Measurements from ENCODE around the gene SLC35E4.
"Not testable (repeated sequence)": the region's sequence is repeated elsewhere in the genome, so short reads cannot be mapped to it uniquely, and the experiment has no call there.

Gene SLC35E4

DNA sequence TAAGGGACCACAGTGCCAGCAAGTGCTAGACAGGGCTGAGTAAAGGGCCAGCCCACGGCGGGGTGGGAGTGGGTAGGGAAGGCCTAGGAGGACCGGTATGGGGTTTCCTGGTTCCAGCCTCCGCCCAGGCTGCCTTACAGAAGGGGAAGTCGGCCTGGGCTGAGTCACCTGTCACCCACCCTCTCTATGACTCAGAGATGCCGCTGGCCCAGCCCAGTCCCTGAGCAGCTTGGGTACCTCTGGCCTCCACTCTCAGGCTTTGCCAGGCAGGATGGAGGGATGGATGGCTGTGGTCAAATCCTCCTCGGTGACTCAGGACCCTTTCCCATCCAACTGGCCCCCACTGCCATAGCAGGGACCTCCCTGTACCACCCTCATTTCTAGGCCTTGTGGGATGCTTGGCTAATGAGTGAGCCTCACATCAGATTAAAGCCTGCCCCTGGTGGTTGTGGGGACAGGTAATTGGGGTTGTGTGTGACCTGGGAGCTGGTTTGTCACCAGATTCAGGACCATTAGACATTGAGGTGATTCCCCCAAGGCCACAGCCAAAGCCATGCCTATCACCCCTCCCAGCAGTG lies 13.9 kb downstream of the SLC35E4 start:
- peak; percentile 45 to 63 for DNase-seq (ENCODE audit: extremely low read depth in 1 of 2, low read depth in 1 of 2)

DNA sequence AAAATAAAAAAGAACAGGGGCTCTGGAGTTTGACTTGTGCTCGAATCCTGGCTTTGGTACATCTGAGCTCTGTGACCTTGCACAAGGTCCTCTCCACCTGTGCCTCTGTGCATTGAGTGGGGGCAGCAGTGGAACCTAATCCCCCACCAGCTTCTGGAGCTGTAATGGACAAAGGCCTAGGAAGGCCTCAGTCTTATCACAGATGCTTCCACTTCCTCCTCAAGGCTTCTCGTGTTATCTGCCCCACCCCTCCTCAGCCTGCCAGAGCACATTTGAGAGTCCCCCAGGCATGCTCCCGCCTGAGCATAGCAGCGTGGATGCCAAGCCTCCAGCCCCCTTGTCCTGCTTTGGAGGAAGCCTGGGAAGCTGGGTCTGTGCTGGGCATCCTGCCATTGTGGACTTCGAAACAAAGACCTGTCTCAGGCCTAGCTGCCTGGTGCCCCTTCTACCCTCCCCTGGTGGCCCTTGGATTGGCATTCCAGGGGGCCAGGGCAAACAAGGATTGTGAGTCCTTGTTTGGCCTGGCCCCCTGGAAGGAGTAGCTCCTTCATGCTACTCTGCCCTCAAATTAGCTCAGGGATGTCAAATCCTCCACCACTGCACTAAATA lies 15.0 kb downstream of the SLC35E4 start:
- no peak for DNase-seq (ENCODE audit: extremely low read depth in 1 of 2, low read depth in 1 of 2)

- no peak for DNase-seq (ENCODE audit: extremely low read depth in 1 of 2, low read depth in 1 of 2)
These were observed 17.3 kb downstream of the SLC35E4 start for GRCh38 chr22:30652852-30653251.

DNA sequence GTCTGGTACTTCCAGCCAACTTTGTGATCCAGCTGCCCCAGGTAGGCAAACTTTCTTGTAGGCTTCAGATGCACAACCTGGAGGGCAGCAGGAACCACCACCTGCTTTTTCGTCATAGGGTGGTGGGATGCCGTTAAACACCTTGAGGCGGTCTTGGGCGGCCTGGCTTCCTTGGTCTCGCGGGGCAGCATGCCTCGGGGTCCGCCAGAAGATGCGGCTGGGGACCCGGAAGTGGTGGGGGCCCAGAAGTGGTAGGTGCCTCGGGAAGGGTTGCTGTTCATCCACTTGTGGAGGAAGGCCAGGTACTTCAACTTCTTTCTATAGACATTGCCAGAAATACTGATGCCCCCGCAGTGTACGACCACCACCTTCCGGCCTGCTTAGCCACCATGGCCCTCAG lies 18.8 kb downstream of the SLC35E4 start:
- DNase-seq (ENCODE audit: extremely low read depth in 1 of 2, low read depth in 1 of 2): no peak

GRCh38 chr22:30655532-30655931 lies 20.0 kb downstream of the SLC35E4 start:
- DNase-seq (ENCODE audit: extremely low read depth in 1 of 2, low read depth in 1 of 2): no peak

- DNase-seq (ENCODE audit: extremely low read depth in 1 of 2, low read depth in 1 of 2): no peak
These were observed 26.5 kb downstream of the SLC35E4 start for GRCh38 chr22:30662040-30662439.

- no peak for DNase-seq (ENCODE audit: extremely low read depth in 1 of 2, low read depth in 1 of 2)
These were observed 29.2 kb downstream of the SLC35E4 start for GRCh38 chr22:30664798-30665197.

DNA sequence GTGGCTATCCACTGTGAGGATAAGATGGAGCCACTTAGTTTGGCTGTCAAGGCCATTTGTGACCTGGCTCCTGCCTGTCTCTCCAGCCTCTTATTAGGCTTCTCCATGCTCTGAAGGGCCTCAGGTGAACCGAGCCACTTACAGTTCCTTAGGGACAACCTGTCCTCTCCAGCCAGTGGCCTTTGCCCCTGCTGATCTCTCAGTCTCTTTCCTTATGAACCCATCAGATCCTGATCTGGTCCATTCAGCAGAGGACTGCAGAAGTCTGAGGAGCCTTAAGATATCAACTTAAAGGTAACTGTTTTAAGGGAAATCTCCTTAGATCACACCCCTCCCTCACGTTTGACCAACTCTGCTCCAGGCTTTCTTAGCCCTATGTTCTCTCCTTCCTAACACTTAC lies 29.7 kb downstream of the SLC35E4 start:
- DNase-seq (ENCODE audit: extremely low read depth in 1 of 2, low read depth in 1 of 2): no peak

- DNase-seq (ENCODE audit: extremely low read depth in 1 of 2, low read depth in 1 of 2): no peak
These were observed 30.2 kb downstream of the SLC35E4 start for GRCh38 chr22:30665786-30666185.

- no peak for DNase-seq (ENCODE audit: extremely low read depth in 1 of 2, low read depth in 1 of 2)
These were observed 31.5 kb downstream of the SLC35E4 start for GRCh38 chr22:30667107-30667493.

- peak; percentile 80 to 94 for DNase-seq (ENCODE audit: extremely low read depth in 1 of 2, low read depth in 1 of 2)
These were observed 32.2 kb downstream of the SLC35E4 start, which contains the start of gene DUSP18 for GRCh38 chr22:30667494-30668385. Gene DUSP18, minus strand, starts transcription at chr22:30667875. Its CDS starts 3,872 bp downstream, at chr22:30664003.

- DNase-seq (ENCODE audit: extremely low read depth in 1 of 2, low read depth in 1 of 2): no peak
These were observed 32.8 kb downstream of the SLC35E4 start for GRCh38 chr22:30668386-30668710.

DNA sequence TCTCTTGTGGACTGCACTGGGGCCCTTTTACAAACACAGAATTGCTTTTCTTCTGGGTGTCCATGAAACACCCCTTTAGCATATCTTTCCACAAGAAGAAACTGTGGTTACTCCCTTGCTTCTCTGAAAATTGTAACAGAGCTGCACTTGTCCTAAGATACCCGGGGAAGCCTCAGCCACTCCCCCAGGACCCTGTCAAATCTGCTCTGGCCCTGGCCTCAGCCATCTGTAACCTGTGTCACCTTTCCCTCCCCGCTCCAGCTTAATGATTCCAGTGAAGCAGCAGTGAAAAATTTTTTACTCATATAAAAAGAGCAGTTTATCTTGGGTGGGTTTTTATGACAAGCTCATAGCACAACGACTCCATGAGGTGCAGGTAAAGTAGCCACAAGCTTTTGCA lies 35.5 kb downstream of the SLC35E4 start:
- DNase-seq (ENCODE audit: extremely low read depth in 1 of 2, low read depth in 1 of 2): no peak

- no peak for DNase-seq (ENCODE audit: extremely low read depth in 1 of 2, low read depth in 1 of 2)
These were observed 37.6 kb downstream of the SLC35E4 start for GRCh38 chr22:30673136-30673535.

DNA sequence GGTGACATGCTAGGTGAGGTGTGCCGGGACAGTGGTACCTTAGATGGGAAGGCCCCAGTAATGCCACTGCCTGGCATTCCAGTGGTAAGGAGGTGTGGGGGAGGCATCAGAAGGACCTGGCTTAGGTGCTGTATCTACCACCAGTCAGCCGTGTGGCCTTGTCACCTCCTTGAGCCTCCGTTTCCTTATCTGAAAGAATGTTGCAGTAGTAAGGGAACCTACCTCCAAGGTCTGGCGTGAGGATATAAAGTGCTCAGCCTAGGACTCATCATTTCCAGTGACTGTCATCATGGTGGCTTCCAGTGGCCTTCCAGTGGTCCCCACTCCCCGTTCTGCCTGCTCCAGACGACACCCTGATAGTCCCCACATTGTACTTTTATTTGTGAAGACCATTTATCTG lies 38.9 kb downstream of the SLC35E4 start:
- no peak for DNase-seq (ENCODE audit: extremely low read depth in 1 of 2, low read depth in 1 of 2)

DNA sequence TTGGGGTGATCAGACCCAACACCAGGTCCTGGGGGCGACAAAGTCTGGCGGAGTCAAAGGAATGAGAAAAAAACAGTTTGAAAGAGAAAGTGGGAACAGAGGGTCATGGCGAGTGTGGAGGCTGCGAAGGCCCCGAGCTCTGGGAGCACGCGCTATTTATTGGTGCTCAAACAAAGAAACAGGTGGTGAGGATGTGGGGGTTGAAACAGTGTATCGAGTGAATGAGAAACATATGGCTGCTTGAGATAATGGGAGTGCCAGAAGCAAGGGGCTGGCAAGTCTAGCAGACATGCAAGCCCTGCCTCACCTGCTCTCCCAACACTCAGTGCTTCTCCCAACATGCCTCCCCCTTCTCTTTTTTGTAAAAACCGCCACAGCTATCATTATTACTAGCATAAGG lies 39.9 kb downstream of the SLC35E4 start:
- no peak for DNase-seq (ENCODE audit: extremely low read depth in 1 of 2, low read depth in 1 of 2)

GRCh38 chr22:30676565-30676964 lies 41.0 kb downstream of the SLC35E4 start:
- not testable (repeated sequence) for DNase-seq (ENCODE audit: extremely low read depth in 1 of 2, low read depth in 1 of 2)

DNA sequence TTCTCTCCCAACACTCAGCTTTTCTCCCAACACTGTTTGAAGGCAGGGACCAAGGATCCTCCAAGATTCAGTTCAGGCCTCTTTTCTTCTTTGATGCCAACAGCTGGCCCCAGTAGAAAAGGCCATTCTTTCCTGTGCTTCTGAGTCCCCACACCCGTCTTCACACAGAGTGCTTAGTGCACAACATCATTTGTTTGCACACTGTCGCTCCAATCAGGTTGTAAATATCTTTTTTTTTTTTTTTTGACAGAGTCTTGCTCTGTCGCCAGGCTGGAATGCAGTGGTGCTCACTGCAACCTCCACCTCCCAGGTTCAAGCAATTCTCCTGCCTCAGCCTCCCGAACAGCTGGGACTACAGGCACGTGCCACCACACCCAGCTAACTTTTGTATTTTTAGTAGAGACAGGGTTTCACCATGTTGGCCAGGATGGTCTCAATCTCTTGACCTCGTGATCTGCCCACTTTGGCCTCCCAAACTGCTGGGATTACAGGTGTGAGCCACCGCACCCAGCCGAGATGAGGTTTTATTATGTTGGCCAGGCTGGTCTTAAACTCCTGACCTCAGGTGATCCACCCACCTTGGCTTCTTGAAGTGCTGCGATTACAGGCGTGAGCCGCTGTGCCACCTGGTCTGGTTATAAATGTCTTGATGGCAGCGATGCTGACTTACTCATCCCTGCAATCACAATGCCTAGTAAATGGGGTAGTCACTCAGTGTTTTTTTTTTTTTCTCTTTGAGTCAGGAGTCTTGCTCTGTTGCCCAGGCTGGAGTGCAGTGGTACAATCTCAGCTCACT lies 44.5 kb downstream of the SLC35E4 start:
- not testable (repeated sequence) for DNase-seq (ENCODE audit: extremely low read depth in 1 of 2, low read depth in 1 of 2)

DNA sequence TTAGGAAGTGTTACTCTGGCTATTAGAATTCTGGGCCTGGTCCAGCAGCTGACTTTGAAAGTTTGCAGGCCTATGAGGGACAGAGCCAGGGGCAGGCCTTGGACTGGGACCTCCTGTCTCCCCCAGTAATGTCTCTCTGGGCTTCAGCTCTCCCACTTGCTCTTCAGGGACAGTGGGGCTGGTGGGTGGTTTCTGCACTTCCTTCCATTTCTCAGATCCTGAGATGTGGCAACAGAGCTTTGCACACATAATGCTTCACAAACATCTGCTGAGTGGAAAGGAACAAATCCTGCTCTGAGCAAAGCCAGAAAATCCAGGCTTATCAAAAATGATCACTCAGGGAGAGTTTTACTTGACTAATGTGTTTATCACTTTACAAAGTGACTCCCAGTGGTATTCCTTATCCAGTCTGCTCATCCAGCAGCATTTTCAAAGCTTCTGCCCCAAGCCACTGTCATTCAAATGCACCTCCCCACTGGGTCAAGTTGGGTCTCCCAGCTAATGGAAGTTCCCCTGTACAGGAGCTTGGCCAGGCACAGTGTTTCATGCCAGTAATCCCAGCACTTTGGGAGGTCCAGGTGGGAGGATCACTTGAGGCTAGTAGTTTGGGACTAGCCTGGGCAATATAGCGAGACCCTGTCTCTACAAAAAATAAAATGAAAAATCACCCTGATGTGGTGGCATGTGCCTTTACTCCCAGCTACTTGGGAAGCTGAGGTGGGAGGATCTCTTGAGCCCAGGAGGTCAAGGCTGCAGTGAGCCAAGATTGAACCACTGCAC lies 45.6 kb downstream of the SLC35E4 start:
- DNase-seq (ENCODE audit: extremely low read depth in 1 of 2, low read depth in 1 of 2): no peak

DNA sequence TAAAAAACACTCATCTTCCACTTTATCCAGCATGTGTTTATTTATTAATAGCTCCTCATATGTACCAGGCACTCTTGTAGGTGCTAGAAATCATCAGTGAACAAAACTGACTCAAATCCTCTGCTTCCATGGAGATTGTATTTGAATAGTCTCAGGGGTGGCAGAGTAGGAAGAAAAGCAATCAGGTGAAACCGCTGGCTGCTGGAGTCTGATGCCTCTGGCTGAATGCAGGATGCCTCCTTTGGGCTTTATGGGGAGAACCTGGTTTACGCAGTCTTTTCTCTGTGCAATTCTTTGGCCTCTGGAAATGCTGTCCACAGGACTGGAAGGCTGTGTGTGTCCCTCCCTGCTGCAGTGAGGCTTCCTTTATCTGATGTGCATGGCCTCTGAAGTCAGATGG lies 46.2 kb downstream of the SLC35E4 start:
- no peak for DNase-seq (ENCODE audit: extremely low read depth in 1 of 2, low read depth in 1 of 2)

All from activated CD8-positive, alpha-beta memory T cell treated with anti-CD3 and anti-CD28 coated beads for 1 hour (primary cell).